Panc1 (cell line): ENCODE measurements around the gene GABRB1.

ENCODE experiments used
- CTCF ChIP-seq: fragments of 450-650 bp; IDR thresholded peaks from 2 replicates; pipeline ENCODE4 v1.5.1; 2017; ENCODE audit warnings: mild to moderate bottlenecking
- POLR2AphosphoS5 ChIP-seq: IDR thresholded peaks from 2 replicates; pipeline ENCODE4 v1.6.1; 2012; ENCODE audit warnings: mild to moderate bottlenecking, low read depth, low read length, moderate library complexity

- no peak for TF ChIP-seq CTCF
- no peak for TF ChIP-seq POLR2AphosphoS5
These were observed 37.6 kb downstream of the GABRB1 start for GRCh38 chr4:47068986-47069385.
